Stimulated activated naive B cell treated with anti-CD40 and anti-IgM and Interleukin-4, amounts not matched to agents 10 μg/mL and 1 μg/mL and 100 μg/mL, for 72 hours (primary cell): ENCODE measurements around the gene URI1.

Experiments used
- ATAC-seq, 2 donors: fragments of 150-1000 bp; cut with Tn5 transposase; replicated peaks; 2 replicates each; pipeline ENCODE4 v1.10.0; 2021; ENCODE audit warnings: moderate library complexity in 1 of 2
- DNase-seq: peaks from one replicate; pipeline ENCODE4 v3.0.0; 2021
- H3K27ac Mint-ChIP-seq: one replicate; pipeline ENCODE4 v1.8.0; 2022; ENCODE audit warnings: mild to moderate bottlenecking, mixed read lengths
- H3K27me3 Mint-ChIP-seq, 2 donors: one replicate each; pipeline ENCODE4 v1.8.0; 2022; ENCODE audit warnings: mixed read lengths in 2 of 2
- H3K36me3 Mint-ChIP-seq, 2 donors: one replicate each; pipeline ENCODE4 v1.8.0; 2022; ENCODE audit warnings: mixed read lengths in 2 of 2, mild to moderate bottlenecking in 1 of 2
- H3K4me1 Mint-ChIP-seq, 2 donors: one replicate each; pipeline ENCODE4 v1.8.0; 2022; ENCODE audit warnings: mixed read lengths in 2 of 2, mild to moderate bottlenecking in 1 of 2
- H3K4me3 Mint-ChIP-seq, 2 donors: one replicate each; pipeline ENCODE4 v1.8.0; 2022; ENCODE audit warnings: mild to moderate bottlenecking in 2 of 2, mixed read lengths in 2 of 2, moderate library complexity in 1 of 2
- H3K9me3 Mint-ChIP-seq, 2 donors: one replicate each; pipeline ENCODE4 v1.8.0; 2022; ENCODE audit warnings: mixed read lengths in 2 of 2, mild to moderate bottlenecking in 1 of 2

Gene URI1

GRCh38 chr19:30053558-30053957 is 111.5 kb downstream of the URI1 start:
- Mint-ChIP-seq H3K4me3 (no peak overlapping the region), H3K27ac (no peak overlapping the region), H3K36me3 (peaks cover 0 to 3% of the 10 kb centered on the region in 2 donors), H3K27me3 (no peaks in the 10 kb centered on the region), H3K4me1 (no peaks in the 10 kb centered on the region), H3K9me3 (peaks cover 0 to 3% of the 10 kb centered on the region in 2 donors)
- ATAC-seq (no peak), DNase-seq (no peak)

- Mint-ChIP-seq H3K27me3 (no peaks in the 10 kb centered on the region), H3K36me3 (peaks cover 0 to 4% of the 10 kb centered on the region in 2 donors), H3K27ac (no peak overlapping the region), H3K4me3 (no peak overlapping the region), H3K4me1 (no peaks in the 10 kb centered on the region), H3K9me3 (peaks cover 0 to 3% of the 10 kb centered on the region in 2 donors)
- ATAC-seq, result no peak
- DNase-seq, result no peak
These were observed 112.2 kb downstream of the URI1 start for GRCh38 chr19:30054210-30054609.

GRCh38 chr19:30056580-30056979 is 114.5 kb downstream of the URI1 start:
- H3K4me1 Mint-ChIP-seq, result no peaks in the 10 kb centered on the region
- no peak overlapping the region for H3K4me3 Mint-ChIP-seq
- H3K27me3 Mint-ChIP-seq, result peaks cover 3 to 5% of the 10 kb centered on the region in 2 donors
- peaks cover 0 to 3% of the 10 kb centered on the region in 2 donors for H3K9me3 Mint-ChIP-seq
- H3K36me3 Mint-ChIP-seq, result peaks cover 0 to 4% of the 10 kb centered on the region in 2 donors
- DNase-seq (no peak), ATAC-seq (no peak)
- no peak overlapping the region for H3K27ac Mint-ChIP-seq

- Mint-ChIP-seq H3K36me3 (peaks cover 0 to 4% of the 10 kb centered on the region in 2 donors), H3K27ac (no peak overlapping the region), H3K4me3 (no peak overlapping the region), H3K4me1 (peaks cover 0 to 2% of the 10 kb centered on the region in 2 donors), H3K9me3 (peaks cover 0 to 3% of the 10 kb centered on the region in 2 donors), H3K27me3 (peaks cover 11 to 23% of the 10 kb centered on the region in 2 donors)
- ATAC-seq (no peak), DNase-seq (no peak)
These were observed 117.9 kb downstream of the URI1 start for GRCh38 chr19:30059741-30060457.

GRCh38 chr19:30060531-30061222 is 118.6 kb downstream of the URI1 start:
- Mint-ChIP-seq H3K9me3 (peaks cover 0 to 3% of the 10 kb centered on the region in 2 donors), H3K4me3 (no peak overlapping the region), H3K4me1 (peaks cover 0 to 2% of the 10 kb centered on the region in 2 donors), H3K27me3 (peaks cover 11 to 23% of the 10 kb centered on the region in 2 donors), H3K36me3 (peaks cover 0 to 4% of the 10 kb centered on the region in 2 donors), H3K27ac (no peak overlapping the region)
- DNase-seq (no peak), ATAC-seq (no peak)

GRCh38 chr19:30061223-30062064 is 119.4 kb downstream of the URI1 start:
- peaks cover 0 to 4% of the 10 kb centered on the region in 2 donors for H3K36me3 Mint-ChIP-seq
- DNase-seq (no peak), ATAC-seq (no peak)
- peaks cover 0 to 3% of the 10 kb centered on the region in 2 donors for H3K9me3 Mint-ChIP-seq
- no peak overlapping the region for H3K4me3 Mint-ChIP-seq
- peaks cover 11 to 23% of the 10 kb centered on the region in 2 donors for H3K27me3 Mint-ChIP-seq
- H3K4me1 Mint-ChIP-seq, result peaks cover 0 to 2% of the 10 kb centered on the region in 2 donors
- no peak overlapping the region for H3K27ac Mint-ChIP-seq

GRCh38 chr19:30062065-30062906 is 120.2 kb downstream of the URI1 start:
- Mint-ChIP-seq H3K4me3 (no peak overlapping the region), H3K4me1 (peaks cover 0 to 2% of the 10 kb centered on the region in 2 donors), H3K27ac (no peak overlapping the region), H3K9me3 (peaks cover 0 to 1% of the 10 kb centered on the region in 2 donors), H3K27me3 (peaks cover 11 to 23% of the 10 kb centered on the region in 2 donors), H3K36me3 (peaks cover 0 to 4% of the 10 kb centered on the region in 2 donors)
- DNase-seq, result no peak
- no peak for ATAC-seq

GRCh38 chr19:30062907-30063649 is 121.0 kb downstream of the URI1 start:
- H3K4me3 Mint-ChIP-seq, result no peak overlapping the region
- no peak for DNase-seq
- H3K4me1 Mint-ChIP-seq, result peaks cover 0 to 2% of the 10 kb centered on the region in 2 donors
- H3K27me3 Mint-ChIP-seq, result peaks cover 11 to 23% of the 10 kb centered on the region in 2 donors
- H3K27ac Mint-ChIP-seq, result no peak overlapping the region
- H3K9me3 Mint-ChIP-seq, result peaks cover 3% of the 10 kb centered on the region in 2 donors
- no peak for ATAC-seq
- peaks cover 0 to 4% of the 10 kb centered on the region in 2 donors for H3K36me3 Mint-ChIP-seq

GRCh38 chr19:30063650-30064347 is 121.8 kb downstream of the URI1 start:
- ATAC-seq (no peak), DNase-seq (no peak)
- Mint-ChIP-seq H3K36me3 (no peaks in the 10 kb centered on the region), H3K27me3 (peaks cover 11 to 23% of the 10 kb centered on the region in 2 donors), H3K27ac (no peak overlapping the region), H3K4me1 (peaks cover 0 to 2% of the 10 kb centered on the region in 2 donors), H3K9me3 (peaks cover 6 to 11% of the 10 kb centered on the region in 2 donors), H3K4me3 (no peak overlapping the region)

GRCh38 chr19:30064348-30064699 is 122.3 kb downstream of the URI1 start:
- Mint-ChIP-seq H3K4me1 (peaks cover 0 to 2% of the 10 kb centered on the region in 2 donors), H3K27ac (no peak overlapping the region), H3K9me3 (peaks cover 6 to 12% of the 10 kb centered on the region in 2 donors), H3K4me3 (no peak overlapping the region), H3K27me3 (peaks cover 11 to 23% of the 10 kb centered on the region in 2 donors), H3K36me3 (no peaks in the 10 kb centered on the region)
- DNase-seq, result no peak
- no peak for ATAC-seq

- no peak overlapping the region for H3K27ac Mint-ChIP-seq
These were observed 122.9 kb downstream of the URI1 start for GRCh38 chr19:30064771-30065494.

More at GRCh38 chr19:30064771-30065494, 122.9 kb downstream of the URI1 start:
- Mint-ChIP-seq H3K27me3 (peaks cover 11 to 23% of the 10 kb centered on the region in 2 donors), H3K4me3 (no peak overlapping the region), H3K4me1 (peaks cover 0 to 2% of the 10 kb centered on the region in 2 donors), H3K9me3 (peaks cover 6 to 12% of the 10 kb centered on the region in 2 donors), H3K36me3 (no peaks in the 10 kb centered on the region)
- no peak for ATAC-seq
- DNase-seq, result no peak
